Right renal cortex interstitium (tissue), 3 donors: Measurements from ENCODE around the gene HMGN4. TPM values are rescaled to one million over a fixed set of nuclear protein-coding genes. Genes with fewer than 3 reads are reported as not detected.
A peak's percentile ranks its signal among the peaks of the same experiment; 100 is the strongest.

Experiments
- DNase-seq, 3 donors: peaks; one replicate each; pipeline ENCODE4 v3.0.0-alpha.2; 2013; ENCODE audit warnings: low read depth in 3 of 3, low spot score in 2 of 3
- polyA plus RNA-seq, 3 donors: library from polyadenylated mRNA; unstranded; fragments of 120-200 nt; gene quantifications; one replicate each; pipeline ENCODE4 v1.2.1, GENCODE V29; 2013; ENCODE audit not compliant: insufficient read length in 3 of 3

The HMGN4 gene
- polyA plus RNA-seq, 3 donors: 87.0 to 100 (median 98.5) TPM

DNA sequence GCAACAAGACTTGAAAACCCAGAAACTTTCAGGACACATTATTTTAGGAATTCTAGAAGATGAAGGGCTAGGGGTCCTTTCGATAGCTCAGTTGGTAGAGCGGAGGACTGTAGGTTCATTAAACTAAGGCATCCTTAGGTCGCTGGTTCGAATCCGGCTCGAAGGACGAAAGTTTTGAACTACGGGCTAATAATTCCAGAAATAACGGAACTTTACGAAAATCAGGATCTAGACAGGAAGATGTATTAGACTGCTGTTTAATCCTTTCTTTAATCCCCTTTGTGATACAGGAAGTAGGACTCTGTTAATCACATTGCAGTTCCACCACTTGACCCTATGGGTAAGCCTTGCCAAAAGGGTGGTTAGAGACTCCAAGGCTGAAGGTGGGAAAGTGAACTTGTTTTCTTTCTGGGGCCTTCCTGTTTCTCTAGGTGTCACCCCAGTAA lies 37.4 kb downstream of the HMGN4 start:
- DNase-seq: no peak

DNA sequence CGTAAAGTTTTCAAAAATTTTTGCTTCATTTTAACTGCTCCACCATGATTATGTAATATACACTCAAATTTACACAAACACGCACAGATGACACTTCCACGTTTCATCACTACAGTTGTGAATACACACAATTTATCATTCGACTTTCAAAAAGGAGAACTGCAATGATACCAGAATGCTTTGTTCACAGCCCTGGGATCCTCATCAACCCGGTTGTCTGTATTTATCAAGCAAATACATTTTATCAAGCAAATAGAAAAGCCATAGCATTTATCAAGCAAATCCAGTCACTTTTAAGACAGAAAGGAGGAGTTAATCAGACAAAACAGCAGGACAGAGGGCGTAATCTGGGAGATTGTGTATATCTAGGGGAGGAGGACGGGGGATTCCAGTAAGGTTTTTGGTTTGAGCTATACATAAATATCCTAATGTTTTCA lies 38.3 kb downstream of the HMGN4 start:
- DNase-seq: no peak

DNA sequence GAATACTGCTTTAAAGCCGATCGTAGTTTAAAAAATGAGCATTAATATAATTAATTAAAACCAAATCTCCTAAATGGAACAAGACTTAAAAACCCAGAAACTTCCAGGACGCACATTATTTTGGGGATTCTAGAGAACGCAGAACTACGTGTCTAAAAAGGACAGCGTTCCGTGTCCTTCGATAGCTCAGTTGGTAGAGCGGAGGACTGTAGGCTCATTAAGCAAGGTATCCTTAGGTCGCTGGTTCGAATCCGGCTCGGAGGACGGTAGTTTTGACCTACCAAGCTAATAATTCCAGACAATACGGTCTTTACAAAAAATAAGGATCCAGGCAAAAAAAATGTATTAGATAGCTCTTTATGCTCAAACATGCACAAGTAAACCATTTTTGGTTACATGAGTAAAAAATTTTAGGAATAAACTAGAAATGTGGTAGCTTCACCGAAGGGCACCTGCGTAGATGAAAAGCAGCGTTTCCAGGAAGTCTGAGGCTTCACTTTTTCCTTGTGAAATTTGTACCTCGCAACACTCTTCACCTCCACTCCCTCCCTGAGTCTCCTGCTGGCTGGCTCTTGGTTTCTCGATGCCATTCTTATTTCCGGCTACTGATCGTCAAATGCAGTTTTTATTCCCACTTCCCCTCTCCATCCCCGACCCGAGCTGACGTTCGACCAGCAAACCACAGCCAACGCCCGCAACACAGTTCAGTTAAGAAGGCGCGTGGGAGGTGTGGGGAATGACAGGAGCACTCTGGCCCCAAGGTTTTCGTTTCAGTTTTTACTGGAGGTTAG lies 39.0 kb downstream of the HMGN4 start:
- DNase-seq: no peak

DNA sequence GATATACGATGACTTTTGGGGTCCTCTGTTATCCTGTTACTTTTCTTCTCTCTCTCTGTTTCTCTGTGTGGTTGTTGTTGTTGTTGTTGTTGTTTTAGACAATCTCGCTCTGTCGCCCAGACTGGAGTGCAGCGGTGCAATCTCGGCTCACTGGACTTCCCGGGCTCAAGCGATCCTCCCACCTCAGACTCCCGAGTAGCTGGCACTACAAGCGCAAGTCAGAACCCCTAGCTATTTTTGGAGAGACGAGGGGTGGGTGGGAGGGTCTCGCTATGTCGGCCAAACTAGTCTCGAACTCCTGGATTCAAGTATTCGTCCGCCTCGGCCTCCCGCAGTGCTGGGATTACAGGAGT lies 39.5 kb downstream of the HMGN4 start:
- no peak for DNase-seq

DNA sequence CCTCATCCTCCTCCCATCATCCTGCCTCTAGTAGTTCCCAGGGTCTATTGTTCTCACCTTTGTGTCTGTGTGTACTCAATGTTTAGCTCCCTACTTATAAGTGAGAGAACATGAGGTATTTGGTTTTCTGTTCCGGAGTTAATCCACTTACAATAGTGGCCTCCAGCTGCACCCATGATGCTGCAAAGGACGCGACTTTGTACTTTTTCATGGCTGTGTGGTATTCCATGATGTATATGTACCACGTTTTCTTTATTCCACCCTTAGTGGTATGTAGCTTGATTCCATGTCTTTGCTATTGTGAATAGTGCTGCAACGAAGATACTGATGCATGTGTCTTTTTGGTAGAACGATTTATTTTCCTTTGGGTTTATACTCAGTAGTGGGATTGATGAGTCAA lies 40.1 kb downstream of the HMGN4 start:
- no peak for DNase-seq

DNA sequence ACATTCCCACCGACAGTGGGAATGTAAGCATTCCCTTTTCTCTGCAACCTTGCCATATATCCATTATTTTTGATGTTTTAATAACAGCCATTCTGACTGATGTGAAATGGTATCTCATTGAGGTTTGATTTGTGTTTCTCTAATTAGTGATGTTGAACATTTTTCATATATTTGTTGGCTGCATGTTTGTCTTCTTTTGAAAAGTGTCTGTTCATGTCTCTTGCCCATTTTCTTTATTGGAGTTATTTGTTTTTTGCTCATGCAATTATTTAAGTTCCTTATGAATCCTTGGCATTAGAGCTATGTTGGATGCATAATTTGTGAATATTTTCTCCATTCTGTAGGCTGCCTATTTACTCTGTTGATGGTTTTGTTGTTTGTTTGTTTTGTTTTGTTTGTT lies 40.6 kb downstream of the HMGN4 start:
- no peak for DNase-seq

DNA sequence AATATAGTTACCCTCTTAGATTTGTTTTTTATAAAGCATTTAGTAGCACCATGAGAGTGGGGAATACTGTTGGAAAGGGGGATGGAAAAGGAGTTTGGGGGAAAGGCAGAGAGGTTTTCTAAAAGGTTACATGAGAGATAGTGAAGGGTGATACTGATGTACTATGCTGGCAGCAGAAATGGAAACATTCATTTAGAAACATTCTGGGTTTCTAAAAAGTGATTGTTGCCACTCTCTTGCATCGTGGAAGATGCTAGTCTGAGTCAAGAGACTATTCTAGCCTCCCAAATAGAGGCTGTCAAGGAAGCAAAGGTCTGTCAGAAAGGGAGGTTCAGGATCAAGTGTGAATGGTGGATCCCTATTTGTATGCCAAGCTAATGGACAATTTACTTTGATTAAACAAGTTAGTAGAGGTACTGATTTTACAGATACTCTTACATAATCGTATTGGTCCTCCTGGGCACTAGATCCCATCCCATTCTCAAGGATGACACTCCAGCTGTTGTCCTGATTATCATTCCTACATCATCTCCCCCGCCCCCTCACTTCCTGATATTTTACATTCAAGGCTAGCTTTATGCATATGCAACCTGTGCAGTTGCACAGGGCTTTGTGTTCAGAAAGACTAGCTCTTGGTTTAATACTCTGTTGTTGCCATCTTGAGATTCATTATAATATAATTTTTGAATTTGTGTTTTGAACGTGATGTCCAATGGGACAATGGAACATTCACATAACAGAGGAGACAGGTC lies 43.2 kb downstream of the HMGN4 start:
- DNase-seq: no peak

DNA sequence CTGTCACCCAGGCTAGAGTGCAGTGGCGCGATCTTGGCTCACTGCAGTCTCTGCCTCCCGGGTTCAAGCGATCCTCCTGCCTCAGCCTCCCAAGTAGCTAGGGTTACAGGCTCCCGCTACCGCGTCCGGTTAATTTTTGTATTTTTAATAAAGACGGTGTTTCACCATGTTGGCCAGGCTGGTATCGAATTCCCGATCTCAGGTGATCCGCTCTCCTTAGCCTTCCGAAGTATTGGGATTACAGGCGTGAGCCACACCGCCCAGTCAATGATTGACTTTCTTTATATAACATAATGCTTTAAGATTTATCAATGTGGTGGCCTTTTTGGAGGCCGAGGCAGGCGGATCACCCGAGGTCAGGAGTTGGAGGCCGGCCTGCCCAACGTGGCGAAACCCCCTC lies 50.8 kb downstream of the HMGN4 start:
- DNase-seq: no peak

DNA sequence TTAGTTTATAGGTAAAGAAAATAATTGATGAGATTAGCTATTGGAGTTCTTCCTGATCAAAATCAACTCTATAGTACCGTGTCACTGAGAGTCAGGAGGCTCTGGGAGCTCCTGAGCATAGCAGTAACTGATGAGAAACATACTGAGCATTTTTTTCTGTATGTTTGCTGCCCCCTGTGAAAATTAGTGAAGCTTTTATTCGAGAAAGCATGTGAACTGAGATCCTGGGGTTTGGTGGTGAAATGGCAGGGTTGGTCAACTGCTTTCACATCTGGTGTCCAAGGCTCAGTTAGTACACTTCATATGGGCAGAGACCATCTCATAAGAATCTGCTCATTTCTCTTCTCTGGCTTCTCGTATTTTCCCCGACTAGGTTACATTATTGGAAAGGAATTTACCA lies 54.5 kb downstream of the HMGN4 start:
- DNase-seq: no peak

DNA sequence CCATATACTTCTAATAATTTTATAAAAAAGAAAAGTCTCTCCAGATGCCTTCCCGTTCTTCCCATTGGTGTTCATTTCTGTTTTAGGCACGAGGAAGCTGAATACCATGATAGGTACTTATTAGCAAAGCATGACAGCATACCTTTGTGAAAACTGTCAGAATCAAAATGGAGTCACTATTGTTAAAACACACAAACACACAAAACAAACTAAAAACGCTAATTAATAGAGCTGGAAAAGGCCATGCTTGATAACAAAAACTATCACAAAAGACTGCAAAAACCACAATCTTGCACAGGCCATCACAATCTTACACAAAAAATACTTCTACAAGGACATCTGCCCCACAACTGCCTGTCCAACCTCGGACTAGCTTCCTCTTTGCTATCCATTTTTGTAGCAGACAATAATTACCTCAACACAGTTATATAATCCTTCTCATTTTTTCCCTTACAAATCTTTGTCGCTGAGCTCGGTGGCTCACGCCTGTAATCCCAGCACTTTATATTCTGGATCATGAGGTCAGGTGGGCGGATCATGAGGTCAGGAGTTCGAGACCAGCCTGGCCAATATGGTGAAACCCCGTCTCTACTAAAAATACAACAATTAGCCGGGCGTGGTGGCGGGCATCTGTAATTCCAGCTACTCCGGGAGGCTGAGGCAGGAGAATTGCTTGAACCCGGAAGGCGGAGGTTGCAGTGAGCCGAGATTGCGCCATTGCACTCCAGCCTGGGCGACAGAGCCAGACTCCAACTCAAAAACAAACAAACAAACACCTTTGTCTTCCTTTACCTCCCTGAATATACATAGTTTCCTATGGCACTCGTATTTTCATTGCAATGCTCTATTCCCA lies 55.3 kb downstream of the HMGN4 start:
- no peak for DNase-seq

DNA sequence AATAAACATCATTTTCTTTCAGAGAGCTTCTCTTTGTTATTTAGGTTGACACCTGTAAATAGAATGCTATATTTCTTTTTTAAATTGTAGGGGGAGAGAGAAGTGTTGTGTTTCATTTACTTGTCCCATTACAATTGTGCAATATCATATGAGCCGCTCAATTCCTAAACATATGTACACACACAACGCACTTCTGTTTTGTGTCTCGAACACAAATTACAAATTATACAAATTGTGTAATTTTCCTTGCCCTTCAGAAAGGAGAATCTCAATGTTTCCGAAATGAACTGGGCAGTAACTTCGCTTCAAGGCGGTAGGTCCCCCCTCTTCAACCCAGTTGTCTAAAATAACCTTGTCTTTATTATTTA lies 55.9 kb downstream of the HMGN4 start:
- DNase-seq: no peak

DNA sequence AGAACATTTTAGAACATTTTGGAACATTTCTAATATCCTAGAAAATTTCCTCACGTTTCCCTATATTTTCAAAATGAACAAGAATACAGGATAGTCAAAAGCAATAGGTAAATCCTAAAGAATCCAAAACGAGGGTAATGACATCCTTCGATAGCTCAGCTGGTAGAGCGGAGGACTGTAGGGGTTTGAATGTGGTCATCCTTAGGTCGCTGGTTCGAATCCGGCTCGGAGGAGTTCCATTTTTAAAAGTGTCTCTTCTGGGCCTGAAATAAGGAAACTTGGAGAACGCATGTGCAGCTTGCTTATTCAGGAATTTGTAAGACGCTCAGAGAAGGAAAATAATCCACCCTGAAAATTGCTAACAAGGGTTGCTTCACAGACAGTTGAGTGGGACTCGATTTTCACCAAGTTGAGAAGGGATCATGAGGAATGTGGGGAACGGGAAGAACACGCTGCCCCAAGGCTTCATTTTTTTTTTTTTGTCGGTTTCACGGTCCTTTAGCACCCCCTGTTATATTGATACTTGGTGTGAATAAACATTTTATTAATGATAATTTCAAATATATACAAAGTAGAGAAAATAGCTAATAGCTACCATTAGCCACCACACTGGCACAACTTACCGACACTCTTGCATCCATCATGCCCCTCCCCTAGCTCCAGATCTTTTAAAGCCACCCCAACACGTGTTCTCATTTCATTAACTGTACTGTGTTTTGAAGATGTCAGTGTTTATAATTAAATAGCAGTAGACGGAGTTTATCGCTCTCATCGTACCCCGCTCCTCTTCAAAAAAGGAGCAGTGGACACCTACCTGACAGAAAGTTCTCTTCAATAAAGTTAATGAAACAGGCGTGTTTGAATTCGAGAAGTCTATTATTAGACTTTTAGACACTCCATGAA lies 56.8 kb downstream of the HMGN4 start:
- DNase-seq: no peak

DNA sequence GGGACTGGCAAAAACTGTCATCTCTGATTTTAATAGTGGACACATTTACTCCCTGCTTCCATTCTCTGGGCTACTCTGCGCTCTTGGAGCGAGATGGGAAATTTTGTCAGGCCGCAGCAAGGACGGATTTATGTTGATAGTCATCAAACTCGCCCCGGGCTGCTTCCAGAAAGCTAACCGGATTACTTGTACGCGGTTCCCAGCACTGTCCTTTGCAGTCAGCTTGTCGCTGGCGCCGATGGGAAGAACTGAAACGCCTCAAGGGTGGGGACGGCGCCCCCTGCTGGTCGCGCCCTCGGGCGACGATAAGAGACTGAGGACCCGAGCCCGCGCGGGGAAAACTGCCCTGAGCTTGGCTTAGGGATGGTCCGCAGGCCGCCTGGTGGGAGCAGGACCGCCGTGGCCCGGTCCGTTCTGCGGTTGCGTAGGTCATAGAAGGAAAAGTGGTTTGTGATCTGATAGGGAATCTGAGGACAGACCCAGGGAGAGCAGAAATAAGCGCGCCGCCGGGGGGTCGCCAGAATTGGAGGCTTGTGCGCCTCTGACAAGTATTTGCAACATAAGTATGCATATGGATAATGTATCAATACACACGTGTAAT lies 57.6 kb downstream of the HMGN4 start:
- peak in 2 of 3 donors; percentile 83 to 84 for DNase-seq

Other genes starting within 250 kb of the HMGN4 start
- 10 to 100 TPM; 11.2 to 19.1 (median 13.5) TPM for gene BTN3A2, start 173.2 kb upstream of the HMGN4 start, polyA plus RNA-seq
- 10 to 100 TPM; 11.2 to 16.7 (median 15.2) TPM for gene BTN2A2, start 155.3 kb upstream of the HMGN4 start, polyA plus RNA-seq
- gene BTN3A1, start 136.1 kb upstream of the HMGN4 start, polyA plus RNA-seq: 10 to 100 TPM; 21.5 to 29.8 (median 27.0) TPM
- gene BTN3A3, start 97.9 kb upstream of the HMGN4 start, polyA plus RNA-seq: 10 to 100 TPM; 13.8 to 18.3 (median 14.3) TPM
- 10 to 100 TPM; 31.5 to 34.3 (median 31.8) TPM for gene BTN2A1, start 80.4 kb upstream of the HMGN4 start, polyA plus RNA-seq
- under 1 TPM; 0.16 to 0.31 (median 0.28) TPM for gene BTN1A1, start 38.1 kb upstream of the HMGN4 start, polyA plus RNA-seq
- 10 to 100 TPM; 14.5 to 15.3 (median 15.1) TPM for gene ABT1, start 58.6 kb downstream of the HMGN4 start, polyA plus RNA-seq
- 10 to 100 TPM; 41.2 to 46.9 (median 44.7) TPM for gene ZNF322, start 121.4 kb downstream of the HMGN4 start, polyA plus RNA-seq